AG08396 (cell line): Measurements from ENCODE around the gene CEP85L.
A peak's percentile ranks its signal among the peaks of the same experiment; 100 is the strongest.

Experiments used
- DNase-seq: peaks from one replicate; pipeline ENCODE4 v3.0.0; 2012; ENCODE audit warnings: low spot score, mixed read lengths

CEP85L gene

DNA sequence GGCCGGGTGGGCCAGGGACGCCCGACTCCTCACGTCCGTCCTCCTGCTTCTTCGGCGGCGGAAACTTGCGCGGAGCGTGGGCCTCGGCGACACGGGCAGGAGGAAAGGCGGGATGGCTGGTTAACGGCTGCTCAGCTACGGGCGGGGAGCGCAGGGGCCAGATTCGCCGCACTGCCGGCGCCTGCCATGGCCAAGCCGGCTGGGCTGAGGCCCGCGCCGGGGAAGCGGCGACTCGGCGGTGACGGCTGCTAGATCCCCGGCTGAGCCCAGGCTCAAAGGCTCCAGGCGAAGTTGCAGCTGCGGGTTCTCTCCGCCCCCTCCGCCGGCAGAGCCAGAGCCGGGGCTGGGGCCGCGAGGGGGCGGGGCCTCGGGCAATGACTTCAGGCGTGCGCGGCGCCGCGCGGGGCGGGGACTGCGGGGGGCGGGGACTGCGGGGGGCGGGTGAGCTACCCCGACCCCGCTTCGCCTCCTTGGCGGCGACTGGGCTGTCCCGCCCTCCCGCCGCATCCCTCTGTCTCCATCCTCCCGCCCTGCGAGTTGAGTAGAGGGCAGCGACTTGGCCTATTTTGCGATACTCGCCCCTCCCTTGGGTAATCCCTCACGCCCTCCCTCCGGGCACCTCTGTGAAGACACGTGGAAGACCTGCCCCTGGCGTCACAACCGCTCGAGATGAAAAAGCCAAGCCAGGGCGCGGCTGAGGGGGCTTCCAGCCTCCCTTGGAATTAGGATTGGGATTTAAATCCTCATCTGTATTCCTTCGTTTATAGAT lies at the start of gene CEP85L:
Gene CEP85L, minus strand, starts transcription at position 310 of the 769 bp plus-strand sequence. CDS start 322 bp downstream, outside the sequence.
- peak; percentile 95 for DNase-seq

DNA sequence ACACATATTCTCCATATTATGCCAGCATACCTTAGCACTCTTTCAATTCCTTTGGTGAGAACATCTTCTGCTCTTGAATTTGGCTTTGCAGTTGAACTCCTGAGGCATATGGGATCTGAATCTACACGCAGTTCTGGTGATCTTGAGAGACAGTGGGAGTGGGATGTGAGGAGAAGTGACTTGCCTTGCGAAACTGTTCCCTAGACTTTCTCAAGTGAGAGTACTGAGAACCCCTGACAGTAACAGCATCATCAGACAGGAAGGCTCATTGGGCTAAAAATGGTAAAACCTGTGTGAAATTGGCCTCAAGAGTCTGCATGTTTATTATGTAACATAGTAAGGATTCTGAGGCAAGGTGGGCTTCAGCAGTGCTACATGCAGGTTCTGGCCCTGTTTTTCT lies 49.1 kb upstream of the CEP85L start:
- no peak for DNase-seq

DNA sequence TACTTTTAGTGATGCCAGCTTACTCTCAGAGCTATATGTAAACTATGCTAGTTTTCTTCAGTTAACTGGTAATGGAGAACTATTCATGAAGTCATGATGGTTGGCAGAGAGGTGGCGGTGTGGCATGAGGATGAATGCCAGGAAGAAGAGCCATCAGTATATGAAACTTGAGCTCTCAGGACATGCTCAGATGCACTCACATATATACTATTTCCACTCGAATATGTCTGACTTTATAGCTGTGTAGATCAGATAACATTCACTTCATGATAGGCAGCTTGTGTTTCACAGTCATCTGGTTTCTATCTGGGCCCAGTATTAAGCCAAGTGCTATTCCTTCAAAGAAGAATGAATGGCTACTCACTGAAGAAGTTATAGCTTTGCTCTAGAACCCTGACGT lies 46.2 kb upstream of the CEP85L start:
- no peak for DNase-seq

DNA sequence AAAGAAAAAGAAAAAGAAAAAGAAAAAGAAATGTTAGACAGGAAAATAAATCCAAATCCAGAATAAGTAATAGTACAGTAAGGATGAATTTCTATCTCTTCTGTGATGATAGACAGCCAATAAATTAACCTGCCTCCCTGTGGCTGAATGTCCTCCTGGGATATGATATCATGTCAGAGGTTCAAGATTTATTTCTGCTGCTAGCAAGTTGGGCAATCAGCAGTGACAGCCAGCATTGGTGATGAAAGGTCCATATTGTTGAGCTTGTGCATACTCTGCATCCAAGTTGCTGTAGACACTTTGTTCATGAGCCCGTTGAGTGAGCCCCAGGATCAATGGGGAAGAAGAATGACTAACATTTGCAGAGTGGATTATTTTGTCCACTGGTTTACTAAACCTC lies 44.9 kb upstream of the CEP85L start:
- no peak for DNase-seq

DNA sequence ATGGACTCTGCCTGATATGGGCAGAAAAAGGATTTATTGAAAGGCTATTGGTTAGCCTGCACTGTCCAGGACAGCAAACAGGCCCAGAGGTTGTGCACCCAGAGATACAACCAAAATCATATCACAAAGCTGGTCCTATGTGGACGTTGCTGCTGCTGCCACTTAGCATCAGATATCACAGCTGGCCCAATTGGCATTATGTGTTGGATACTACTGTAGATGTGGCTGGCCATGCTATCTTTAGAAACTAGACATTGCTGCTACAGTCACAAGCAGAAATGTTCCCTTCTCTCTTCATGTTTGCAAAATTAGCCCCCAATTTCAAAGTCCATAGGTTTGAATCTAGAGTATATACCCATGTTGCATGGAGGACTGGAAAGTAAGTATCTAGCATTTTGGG lies 42.2 kb upstream of the CEP85L start:
- no peak for DNase-seq

DNA sequence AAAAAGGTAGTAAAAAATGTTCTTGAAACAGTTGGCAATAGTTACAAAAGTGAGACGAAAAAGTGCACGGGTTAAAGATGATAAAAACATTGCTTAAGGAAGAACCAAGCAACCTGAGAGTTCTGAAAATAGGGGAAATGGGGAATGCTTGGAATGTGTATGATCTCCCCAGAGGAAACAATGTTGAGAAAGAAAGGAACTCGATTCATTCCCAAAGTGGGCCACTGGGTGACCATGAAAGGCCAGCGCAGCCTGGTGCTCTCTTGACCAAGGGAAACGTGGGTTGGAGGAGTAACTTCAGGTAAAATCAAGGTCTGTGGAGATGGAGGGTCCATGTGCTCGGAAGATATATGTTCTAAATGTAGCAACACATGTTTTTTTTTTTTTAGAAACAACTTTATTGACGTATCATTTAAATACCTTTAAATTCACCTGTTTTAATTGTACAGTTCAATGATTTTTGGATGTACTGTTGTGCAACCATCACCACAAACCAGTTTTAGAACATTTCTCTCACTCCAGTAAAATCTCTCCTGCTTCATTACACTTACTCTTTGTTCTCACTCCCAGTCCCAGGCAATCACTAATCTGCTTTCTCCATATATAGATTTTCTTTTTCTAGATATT lies 34.5 kb upstream of the CEP85L start:
- DNase-seq = no peak

DNA sequence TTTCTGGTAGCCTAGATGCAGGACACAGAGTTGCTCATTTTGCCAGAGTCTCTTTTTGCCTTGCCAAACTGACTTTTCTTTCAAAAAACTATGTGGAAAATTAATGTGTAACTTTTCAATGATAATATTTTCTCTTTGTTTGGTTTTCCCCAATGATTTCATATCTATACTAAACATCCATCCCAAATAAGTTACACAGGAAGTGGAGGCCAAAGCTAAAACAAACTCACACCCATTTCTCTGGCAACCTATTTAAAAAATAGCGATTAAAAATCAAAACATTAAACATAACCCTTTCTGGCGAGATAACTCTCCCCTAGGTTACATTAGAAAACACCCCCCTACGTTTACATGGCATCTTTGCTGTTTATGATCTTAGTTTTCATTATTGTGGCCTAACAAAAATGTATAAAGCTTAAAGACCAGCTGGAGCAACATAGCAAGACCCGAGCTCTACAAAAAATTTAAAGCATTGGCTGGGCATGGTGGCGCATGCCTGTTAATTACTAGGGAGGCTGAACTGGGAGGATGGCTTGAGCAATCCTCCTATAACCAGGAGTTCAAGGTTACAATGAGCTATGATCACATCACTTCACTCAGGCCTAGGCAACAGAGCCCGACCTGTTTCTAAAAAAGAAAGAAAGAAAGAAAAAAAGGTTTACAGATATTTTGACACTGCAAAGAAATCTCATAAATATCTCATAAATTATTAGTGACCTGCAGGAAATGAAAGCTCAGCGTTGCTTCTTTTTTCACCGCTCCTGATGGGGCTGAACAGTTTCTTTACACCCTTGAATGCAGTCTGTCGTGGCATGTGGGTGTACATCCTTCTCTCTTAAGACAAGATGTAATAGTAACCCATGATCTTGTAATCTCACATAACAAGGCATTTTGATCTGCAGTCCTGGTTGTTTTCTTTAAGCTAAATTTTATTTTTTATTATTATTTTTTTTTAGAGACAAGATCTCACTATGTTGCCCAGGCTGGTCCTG lies 32.8 kb upstream of the CEP85L start:
- no peak for DNase-seq

DNA sequence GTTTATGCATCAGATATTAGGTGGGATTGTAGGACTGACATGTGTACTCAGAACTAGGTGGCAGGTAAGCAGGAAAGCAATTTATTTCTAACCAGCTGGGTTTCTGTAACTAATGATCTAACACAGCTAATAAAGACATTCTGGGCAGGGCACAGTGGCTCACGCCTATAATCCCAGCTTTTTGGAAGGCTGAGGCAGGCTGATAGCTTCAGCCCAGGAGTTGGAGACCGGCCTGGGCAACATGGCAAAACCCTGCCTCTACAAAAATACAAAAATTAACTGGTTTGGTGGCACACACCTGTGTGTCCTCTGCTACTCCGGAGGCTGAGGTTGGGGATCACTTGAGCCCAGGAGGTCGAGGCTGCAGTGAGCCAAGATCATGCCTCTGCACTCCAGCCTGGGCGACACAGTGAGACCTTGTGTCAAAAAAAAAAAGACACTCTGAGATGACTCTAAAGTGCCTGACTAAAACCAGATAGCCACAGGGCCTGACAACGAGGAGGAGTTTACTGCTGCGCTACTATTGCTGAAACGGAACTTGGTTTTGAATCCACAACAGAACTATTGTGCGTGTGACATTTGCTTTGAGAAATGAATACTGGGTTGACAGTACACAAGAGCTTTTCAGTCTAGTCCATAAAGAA lies 29.2 kb upstream of the CEP85L start:
- DNase-seq = no peak

DNA sequence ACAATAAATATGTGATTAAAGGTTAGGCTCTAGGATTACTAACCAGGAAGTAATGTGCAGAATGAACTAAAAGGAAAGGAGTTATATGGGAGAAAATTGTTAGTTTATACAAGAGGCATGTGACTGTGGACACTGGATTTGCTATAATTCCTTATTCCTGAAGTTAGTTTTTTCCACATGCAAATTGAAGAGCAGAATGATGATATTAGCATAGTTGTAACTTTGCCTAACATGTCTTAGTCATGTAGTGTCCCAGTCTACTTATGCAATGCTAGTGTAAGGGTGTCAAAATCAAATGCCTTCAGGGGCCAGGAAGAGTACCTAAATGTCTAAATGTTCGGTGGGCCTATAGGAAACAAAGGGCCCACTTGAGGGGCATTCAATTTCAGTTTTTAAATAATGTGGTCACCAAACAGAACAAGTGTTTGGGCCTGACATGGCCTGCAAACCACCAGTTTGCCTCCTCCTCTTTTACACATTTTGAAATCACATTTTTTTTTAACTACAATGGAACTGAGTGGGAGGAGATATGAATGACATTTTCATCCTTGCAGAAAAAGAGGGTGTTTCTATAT lies 28.0 kb upstream of the CEP85L start:
- peak; percentile 10 for DNase-seq

DNA sequence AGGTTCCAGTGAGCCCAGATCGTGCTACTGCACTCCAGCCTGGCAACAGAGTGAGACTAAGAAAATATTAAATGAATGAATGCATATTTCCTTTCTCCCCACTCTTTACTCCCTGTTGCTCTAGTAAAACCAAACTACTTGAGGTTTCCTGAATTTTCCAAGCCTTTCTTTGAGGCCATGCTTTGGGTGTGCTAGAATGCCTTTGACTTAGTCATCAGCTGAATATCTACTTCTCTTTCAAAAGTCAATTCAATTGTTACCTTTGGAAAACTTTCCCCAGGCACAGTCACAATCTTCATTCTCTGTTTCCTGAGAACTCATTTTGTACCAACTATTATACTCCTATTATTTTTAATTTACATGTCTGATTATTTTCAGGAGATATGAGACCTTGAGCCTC lies 27.5 kb upstream of the CEP85L start:
- no peak for DNase-seq

DNA sequence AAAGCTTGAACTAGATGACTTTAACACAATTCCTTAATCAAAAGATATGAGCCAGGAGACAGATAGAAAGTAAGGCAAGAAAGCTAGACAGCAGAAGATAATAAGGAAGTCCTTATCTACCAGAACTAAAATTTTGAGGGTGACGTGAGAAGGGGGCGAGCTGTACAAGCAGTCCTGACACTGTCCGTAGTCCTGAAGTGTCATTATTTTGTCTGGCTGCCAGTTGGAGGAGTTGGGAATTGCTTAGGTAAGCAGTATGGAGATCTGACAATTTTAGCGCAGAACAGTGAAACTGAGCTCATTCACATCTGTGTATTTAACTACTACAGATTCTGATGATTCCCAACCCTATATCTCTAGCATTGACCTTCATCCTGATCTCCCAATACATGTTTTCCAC lies 25.8 kb upstream of the CEP85L start:
- DNase-seq = no peak

DNA sequence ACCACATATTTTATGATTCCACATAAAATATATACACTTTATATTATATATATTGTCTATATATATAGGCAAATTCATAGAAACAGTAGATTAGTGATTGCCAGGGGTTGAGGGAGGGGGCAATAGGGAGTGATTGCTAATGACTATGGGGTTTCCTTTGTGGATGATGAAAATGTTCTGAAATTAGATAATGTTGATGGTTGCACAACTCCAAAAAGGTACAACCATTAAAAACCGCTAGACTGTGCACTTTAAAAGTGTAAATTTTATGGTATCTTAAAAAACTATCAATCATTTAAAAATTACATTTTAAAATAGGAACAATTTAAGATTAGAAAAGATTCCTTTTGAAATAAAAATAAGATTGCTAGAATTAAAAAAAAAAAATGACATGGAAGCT lies 23.8 kb upstream of the CEP85L start:
- no peak for DNase-seq

DNA sequence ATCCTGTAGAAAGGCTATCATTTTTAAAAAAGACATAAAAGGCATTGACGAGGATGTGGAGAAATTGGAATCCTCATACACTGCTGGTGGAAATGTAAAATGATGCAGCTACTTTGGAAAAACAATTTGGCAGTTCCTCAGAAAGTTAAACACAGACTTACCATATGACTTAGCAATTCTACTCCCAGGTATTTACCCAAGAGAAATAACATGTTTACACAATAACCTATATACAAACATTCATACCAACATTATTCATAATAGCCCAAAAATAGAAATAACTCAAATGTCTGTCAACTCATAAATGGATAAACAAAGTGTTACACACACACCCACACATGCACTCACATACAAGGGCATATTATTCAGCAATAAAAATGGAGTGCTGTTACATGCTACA lies 23.4 kb upstream of the CEP85L start:
- no peak for DNase-seq

DNA sequence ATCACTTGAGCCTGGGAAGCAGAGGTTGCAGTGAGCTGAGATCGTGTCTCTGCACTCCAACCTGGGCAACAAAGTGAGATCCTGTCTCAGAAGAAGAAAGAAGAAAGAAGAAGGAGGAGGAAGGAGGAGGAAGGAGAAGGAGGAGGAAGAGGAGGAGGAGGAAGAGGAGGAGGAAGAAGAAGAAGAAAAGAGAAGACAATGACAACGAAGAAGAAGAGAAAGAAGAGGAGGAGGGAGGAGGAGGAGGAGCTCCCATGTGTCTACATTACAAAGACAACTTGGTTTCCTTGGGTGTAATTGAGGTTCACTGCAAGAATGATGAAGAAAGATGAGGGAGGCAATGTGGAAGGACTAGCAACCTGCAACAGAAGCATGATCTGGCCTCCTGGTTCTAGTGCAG lies 21.3 kb upstream of the CEP85L start:
- no peak for DNase-seq

DNA sequence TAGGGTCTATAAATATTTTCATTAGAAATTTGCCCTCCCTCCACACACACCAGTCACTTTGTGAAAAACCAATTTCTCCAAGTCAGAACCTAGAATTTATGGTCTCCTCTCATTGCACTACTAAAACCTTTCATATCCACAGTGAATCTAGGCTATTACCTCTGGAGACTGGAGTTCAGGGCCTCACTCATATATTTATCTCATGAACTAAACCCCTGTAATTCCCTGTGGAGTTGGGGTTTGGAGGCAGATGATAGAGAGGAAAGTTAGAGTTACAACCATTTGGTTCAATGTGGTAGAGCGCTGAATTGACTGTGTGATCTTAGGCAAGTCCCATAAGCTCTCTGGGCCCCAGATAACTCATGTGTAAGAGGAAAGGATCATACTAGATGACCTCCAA lies 18.2 kb upstream of the CEP85L start:
- DNase-seq = no peak

DNA sequence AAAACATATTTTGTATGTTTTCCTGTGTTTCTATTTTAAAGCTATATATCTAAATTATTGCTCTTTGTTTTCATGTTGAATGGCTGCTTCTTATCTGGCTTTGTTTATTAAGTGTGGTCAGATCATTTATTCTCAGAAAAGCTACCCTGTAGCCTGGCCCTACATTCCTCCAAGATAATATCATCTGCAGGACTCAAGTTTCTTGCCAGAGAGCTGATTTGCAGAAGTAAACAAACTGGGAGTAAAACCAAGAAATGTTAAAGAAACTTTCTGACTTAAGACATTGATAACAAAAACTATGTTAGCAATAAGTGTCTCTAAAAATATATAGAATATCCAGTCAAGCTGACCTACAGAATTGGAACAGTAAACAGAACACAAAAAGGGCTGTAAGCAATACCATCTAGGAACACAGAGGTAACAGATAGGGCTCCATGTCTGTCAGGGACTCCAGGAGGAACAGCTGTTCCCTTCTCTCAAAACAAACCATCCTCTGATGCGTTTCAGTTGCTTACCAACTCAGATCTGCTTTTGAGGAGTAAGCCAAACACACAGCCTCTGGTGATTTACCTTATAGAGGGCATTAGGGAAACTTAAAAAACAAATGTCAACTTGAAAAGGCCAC lies 17.5 kb upstream of the CEP85L start:
- DNase-seq = peak; percentile 59

DNA sequence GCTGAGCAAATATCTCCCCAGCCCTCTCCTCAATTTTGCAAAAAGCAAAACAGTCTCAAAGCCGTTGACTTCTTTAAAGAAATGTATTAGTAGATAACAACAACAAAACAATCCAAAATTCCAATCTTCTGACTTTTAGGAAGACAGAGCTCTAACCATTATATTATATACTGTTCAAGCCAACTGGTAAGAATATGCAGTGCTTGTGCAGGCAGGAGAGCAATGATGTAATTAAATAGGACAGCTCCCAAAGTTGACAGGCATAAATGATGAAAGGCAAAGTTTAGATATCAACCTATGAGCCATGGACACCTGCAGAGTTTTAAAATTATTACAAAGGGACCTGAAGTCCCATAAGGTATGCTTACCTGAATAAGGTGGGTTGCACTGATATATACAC lies 16.6 kb upstream of the CEP85L start:
- no peak for DNase-seq

DNA sequence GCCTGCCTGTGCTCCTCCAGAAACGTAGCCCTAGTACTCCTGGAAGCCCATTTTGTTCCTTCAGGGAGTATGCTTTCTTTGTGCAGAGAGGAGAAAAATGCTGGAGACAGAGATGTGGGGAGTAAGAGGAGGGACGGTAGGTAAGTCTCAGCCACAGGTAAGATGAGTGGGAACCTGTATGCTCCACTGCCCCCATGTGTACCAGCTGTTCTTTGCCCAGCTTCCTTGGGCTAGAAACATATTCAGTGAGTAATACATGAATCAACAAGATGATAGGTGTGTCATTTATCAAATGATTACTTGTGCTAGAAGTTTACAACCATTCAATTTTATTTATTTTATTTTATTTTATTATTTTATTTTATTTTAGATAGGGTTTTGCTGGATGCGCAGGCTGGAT lies 13.6 kb upstream of the CEP85L start:
- DNase-seq = no peak

DNA sequence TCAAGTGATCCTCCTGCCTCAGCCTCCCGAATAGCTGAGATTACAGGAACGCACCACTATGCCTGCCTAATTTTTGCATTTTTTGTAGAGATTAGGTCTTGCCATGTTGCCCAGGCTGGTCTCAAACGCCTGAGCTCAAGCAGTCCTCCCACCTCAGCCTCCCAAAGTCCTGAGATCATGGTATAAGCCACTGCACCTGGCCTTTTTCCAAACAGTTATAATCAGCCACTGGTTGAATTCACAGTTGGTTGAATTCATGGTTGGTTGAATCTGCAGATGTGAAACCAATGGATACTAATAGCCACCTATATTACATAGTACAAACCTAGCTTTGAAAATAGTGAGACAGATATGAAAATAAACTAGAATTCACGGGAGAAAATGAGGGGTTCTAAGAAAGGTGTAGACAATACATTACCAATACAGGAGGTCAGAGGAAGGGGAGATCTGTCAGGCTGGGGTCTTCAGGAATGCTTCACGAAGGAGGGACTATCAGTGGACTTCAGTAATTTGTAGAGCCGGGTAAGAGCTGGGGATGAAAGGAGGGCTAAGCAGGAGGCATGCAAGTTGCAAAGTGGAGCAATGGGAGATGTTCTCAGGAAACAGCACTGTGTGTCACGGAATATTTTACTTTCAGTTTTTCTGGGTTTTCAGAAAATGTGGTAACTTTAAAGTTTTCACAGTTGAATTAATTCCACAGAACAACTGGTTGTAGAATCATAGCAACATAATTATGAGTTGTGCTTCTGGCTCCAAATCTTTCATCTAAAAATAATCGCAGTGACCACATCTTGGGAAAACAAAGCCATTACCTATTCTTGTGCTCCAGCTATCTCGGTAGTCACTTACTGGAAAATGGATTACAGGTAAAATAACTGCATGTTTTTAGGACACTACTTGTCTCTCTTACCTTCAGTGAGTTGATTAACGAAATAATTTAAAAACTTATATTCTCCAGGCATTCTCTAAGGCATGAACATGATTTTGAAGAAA lies 12.9 kb upstream of the CEP85L start:
- no peak for DNase-seq

DNA sequence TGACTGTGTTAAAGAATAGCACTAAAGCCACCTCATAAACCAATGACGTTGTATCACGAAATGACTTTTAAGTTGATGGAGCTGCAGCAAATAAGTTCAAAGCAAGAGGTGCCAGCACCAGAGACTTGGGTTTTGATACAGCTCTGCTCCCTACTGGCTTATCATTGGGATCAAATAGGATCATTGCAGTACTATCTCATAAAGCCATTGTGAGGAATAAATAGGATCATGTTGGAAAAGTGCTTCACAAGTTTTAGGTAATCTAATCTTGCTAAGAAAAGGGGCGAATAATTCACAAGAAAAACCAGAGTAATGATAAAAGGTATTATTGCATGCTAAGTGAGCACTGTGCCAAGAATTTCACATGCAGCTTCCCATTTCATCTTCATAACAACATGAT lies 10.4 kb upstream of the CEP85L start:
- DNase-seq = no peak
